ENCODE results near the gene CRYGN.

The CRYGN gene

GRCh38 chr7:151460474-151460855 lies 20.5 kb upstream of the CRYGN start:
- DNase-seq (ENCODE audit: extremely low read depth, low read depth) = no peak
- TF ChIP-seq, protein P1, sequence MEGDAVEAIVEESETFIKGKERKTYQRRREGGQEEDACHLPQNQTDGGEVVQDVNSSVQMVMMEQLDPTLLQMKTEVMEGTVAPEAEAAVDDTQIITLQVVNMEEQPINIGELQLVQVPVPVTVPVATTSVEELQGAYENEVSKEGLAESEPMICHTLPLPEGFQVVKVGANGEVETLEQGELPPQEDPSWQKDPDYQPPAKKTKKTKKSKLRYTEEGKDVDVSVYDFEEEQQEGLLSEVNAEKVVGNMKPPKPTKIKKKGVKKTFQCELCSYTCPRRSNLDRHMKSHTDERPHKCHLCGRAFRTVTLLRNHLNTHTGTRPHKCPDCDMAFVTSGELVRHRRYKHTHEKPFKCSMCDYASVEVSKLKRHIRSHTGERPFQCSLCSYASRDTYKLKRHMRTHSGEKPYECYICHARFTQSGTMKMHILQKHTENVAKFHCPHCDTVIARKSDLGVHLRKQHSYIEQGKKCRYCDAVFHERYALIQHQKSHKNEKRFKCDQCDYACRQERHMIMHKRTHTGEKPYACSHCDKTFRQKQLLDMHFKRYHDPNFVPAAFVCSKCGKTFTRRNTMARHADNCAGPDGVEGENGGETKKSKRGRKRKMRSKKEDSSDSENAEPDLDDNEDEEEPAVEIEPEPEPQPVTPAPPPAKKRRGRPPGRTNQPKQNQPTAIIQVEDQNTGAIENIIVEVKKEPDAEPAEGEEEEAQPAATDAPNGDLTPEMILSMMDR (IDR thresholded peaks at IDR 0.05; ENCODE audit: low read depth, low read length, missing control alignments) = no peak
- no peak overlapping the region for H3K4me3 ChIP-seq (replicated peaks; ENCODE audit: low read depth, low read length)

- peak overlapping the region; percentile 5; the same call in 1 of the 2 replicates for H3K4me3 ChIP-seq (replicated peaks; ENCODE audit: low read depth, low read length)
- TF ChIP-seq, protein P1 (IDR thresholded peaks at IDR 0.05; ENCODE audit: low read depth, low read length, missing control alignments) = peak; percentile 22
- peak; percentile 82 for DNase-seq (ENCODE audit: extremely low read depth, low read depth)
Measured at GRCh38 chr7:151459726-151460473, 20.0 kb upstream of the CRYGN start.

DNA sequence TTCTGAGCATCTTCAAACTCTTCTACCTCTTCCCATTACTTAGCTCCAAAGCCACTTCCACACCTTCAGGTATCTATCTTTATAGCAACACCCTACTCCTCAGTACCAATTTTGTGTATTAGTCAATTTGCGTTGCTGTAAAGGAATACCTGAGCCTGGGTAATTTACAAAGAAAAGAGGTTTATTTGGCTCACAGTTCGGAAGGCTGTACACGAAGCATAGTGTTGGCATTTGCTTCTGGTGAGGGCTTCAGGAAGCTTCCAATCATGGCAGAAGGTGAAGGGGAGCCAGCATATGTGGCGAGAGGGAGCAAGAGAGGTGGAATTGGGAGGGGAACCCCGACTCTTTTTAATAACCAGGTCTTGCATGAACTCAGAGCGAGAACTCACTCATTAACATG lies 17.6 kb upstream of the CRYGN start:
- DNase-seq (ENCODE audit: extremely low read depth, low read depth) = no peak
- no peak overlapping the region for H3K4me3 ChIP-seq (replicated peaks; ENCODE audit: low read depth, low read length)
- TF ChIP-seq, protein P1 (IDR thresholded peaks at IDR 0.05; ENCODE audit: low read depth, low read length, missing control alignments) = no peak

GRCh38 chr7:151456782-151457181 lies 16.8 kb upstream of the CRYGN start:
- H3K4me3 ChIP-seq (replicated peaks; ENCODE audit: low read depth, low read length) = no peak overlapping the region
- DNase-seq (ENCODE audit: extremely low read depth, low read depth) = no peak
- TF ChIP-seq, protein P1 (IDR thresholded peaks at IDR 0.05; ENCODE audit: low read depth, low read length, missing control alignments) = no peak

DNA sequence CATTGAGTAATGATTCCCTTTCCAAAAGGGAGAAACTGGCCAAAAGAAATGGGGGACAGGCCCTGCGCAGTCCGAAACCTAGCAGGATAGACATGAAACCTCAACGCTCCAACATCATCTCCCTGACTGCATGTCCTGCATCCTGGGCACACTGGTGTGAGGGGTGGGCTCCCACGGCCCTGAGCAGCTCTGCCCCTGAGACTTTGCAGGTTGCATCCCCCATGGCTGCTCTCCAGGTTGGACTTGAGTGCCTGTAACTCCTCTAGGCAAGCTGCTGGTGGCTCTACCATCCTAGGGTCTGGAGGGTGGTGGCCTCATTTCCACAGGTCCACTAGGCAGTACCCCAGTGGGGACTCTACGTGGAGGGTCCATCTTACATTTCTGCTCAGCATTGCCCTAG lies 16.3 kb upstream of the CRYGN start:
- H3K4me3 ChIP-seq (replicated peaks; ENCODE audit: low read depth, low read length) = no peak overlapping the region
- no peak for DNase-seq (ENCODE audit: extremely low read depth, low read depth)
- TF ChIP-seq, protein P1 (IDR thresholded peaks at IDR 0.05; ENCODE audit: low read depth, low read length, missing control alignments) = no peak

GRCh38 chr7:151455690-151456089 lies 15.7 kb upstream of the CRYGN start:
- DNase-seq (ENCODE audit: extremely low read depth, low read depth) = no peak
- no peak overlapping the region for H3K4me3 ChIP-seq (replicated peaks; ENCODE audit: low read depth, low read length)
- TF ChIP-seq, protein P1 (IDR thresholded peaks at IDR 0.05; ENCODE audit: low read depth, low read length, missing control alignments) = no peak
